AG04450 (cell line): ENCODE measurements around the gene MACROD2. TPM values are rescaled to one million over a fixed set of nuclear protein-coding genes. Genes with fewer than 3 reads are reported as not detected.

ENCODE experiments used
- CTCF ChIA-PET: fragments of 300-600, 350-600 bp; formaldehyde crosslinking; extraction: SDS; loops from one replicate; lab custom pipeline; 2022; ENCODE audit warnings: antibody characterized with exemption, inconsistent platforms; lab: Charles Lee
- POLR2A ChIA-PET: fragments of 350-600 bp; formaldehyde crosslinking; extraction: SDS; loops from one replicate; lab custom pipeline; 2021; ENCODE audit warnings: antibody characterized with exemption, inconsistent platforms; lab: Yijun Ruan, JAX
- DNase-seq: peaks from one replicate; pipeline ENCODE4 v3.0.0-alpha.2; 2011; ENCODE audit warnings: low read depth, low spot score
- H3K27ac ChIP-seq: one replicate; pipeline ENCODE4 v1.5.1; 2012; ENCODE audit warnings: low read depth, low read length, control low read depth
- H3K27me3 ChIP-seq: one replicate; pipeline ENCODE4 v1.6.0; 2012; ENCODE audit warnings: low read length; ENCODE audit not compliant: control insufficient read depth, insufficient read depth
- H3K4me3 ChIP-seq: 2 replicates; pipeline ENCODE4 v1.5.1; 2011; ENCODE audit warnings: mild to moderate bottlenecking, low read depth, low read length, control low read depth
- H3K9me3 ChIP-seq: 2 replicates; pipeline ENCODE4 v1.5.1; 2012; ENCODE audit warnings: low read length; ENCODE audit not compliant: control insufficient read depth, insufficient read depth
- polyA plus RNA-seq: library from polyadenylated mRNA; depleted of rRNA; stranded (reverse); fragments of >200 nt; gene quantifications from 2 replicates; pipeline ENCODE4 v1.2.3, GENCODE V29; 2011
- TF ChIP-seq, protein P1 (sequence below): IDR thresholded peaks from 2 replicates; pipeline ENCODE4 v1.5.1; 2011; ENCODE audit warnings: low read depth, low read length, control low read depth, inconsistent platforms

MACROD2 gene
- polyA plus RNA-seq, 1 experiment: 0.02 TPM

DNA sequence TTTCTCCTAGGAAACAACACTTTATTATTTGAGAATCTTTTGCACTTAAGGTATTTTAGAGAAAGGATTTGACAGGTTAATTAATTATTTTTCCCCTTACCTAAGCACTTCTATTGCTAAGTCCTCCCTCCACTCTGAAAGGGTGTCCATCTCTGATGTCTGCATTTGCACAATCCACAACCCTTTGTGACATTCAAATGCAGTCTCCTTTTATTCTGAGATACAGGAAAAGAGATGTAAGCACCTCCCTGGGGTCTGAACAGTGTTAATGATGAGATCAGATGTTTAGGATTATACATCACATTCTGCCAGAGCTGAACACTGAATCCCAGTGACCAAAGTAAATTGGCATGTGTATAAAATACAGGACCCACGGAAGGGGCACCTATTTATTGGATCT, 1206.3 kb downstream of the MACROD2 start:
- no peak for DNase-seq
- Histone ChIP-seq H3K27me3 (no peaks in the 10 kb centered on the region), H3K4me3 (no peak overlapping the region), H3K27ac (no peak overlapping the region), H3K9me3 (no peaks in the 10 kb centered on the region)
- ChIA-PET POLR2A (no interaction called here), CTCF (no interaction called here)
- TF ChIP-seq, protein P1, sequence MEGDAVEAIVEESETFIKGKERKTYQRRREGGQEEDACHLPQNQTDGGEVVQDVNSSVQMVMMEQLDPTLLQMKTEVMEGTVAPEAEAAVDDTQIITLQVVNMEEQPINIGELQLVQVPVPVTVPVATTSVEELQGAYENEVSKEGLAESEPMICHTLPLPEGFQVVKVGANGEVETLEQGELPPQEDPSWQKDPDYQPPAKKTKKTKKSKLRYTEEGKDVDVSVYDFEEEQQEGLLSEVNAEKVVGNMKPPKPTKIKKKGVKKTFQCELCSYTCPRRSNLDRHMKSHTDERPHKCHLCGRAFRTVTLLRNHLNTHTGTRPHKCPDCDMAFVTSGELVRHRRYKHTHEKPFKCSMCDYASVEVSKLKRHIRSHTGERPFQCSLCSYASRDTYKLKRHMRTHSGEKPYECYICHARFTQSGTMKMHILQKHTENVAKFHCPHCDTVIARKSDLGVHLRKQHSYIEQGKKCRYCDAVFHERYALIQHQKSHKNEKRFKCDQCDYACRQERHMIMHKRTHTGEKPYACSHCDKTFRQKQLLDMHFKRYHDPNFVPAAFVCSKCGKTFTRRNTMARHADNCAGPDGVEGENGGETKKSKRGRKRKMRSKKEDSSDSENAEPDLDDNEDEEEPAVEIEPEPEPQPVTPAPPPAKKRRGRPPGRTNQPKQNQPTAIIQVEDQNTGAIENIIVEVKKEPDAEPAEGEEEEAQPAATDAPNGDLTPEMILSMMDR: no peak

DNA sequence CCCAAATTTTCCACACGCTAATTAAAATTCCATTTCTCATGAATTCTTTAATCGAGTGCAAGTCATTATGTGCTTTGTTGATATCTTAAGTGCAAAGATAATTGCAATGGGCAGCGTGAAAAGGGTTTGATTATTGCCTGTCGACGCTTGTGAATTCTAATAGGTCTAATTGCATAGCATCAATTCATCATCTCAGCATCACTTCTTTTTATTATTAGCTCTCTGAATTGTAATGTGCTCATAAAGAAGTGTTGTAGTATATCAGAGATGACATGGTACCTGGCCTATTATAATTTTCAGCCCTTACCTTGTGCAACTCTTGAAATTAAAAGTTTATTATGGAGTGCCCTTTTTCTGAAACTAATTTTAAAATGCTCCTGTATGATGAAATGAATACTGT, 1208.9 kb downstream of the MACROD2 start:
- no peak overlapping the region for H3K27ac ChIP-seq
- H3K27me3 ChIP-seq: no peaks in the 10 kb centered on the region
- no peaks in the 10 kb centered on the region for H3K9me3 ChIP-seq
- ChIA-PET POLR2A (no interaction called here), CTCF (no interaction called here)
- H3K4me3 ChIP-seq: no peak overlapping the region
- TF ChIP-seq, protein P1: no peak
- DNase-seq: no peak

DNA sequence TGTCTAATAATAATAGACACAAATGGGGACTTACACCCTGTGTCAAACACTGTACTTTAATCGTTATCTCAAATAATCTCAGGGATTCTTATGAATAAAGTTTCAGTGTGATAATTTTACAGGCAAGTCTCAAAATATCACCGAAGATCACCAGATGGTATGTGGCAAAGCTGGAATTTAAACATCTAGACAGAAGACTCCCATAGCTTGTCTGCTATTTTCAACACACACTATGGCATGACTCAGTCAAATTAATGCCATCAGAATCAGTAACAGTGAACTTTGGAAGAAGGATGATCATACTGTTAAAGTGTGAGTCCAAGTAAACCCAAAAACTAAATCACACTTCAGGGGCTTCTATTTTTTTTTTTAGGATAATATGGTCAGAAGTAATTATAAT, 1209.7 kb downstream of the MACROD2 start:
- Histone ChIP-seq H3K27ac (no peak overlapping the region), H3K4me3 (no peak overlapping the region), H3K27me3 (no peaks in the 10 kb centered on the region), H3K9me3 (no peaks in the 10 kb centered on the region)
- CTCF ChIA-PET: no interaction called here
- POLR2A ChIA-PET: no interaction called here
- no peak for DNase-seq
- TF ChIP-seq, protein P1: no peak

DNA sequence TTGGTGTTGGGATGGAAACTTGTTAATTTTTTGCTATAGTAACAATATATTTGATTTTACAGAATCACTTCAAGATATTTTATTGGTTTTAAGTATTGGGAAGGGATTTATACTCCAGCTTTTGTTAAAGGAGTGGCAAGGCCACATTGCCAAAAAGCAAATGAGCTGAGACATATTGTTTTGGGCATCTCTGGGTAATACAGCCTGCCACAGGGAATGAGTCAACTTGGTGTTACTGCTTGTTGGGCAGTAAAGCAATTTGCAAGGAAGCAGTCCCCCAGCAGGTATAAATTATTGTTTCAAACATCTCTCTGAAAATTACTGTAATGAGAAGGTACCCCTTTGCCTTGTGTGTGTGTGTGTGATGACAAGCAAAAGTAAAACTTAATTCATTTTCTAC, 1210.4 kb downstream of the MACROD2 start:
- ChIA-PET CTCF (no interaction called here), POLR2A (no interaction called here)
- H3K9me3 ChIP-seq: no peaks in the 10 kb centered on the region
- TF ChIP-seq, protein P1: no peak
- no peak for DNase-seq
- no peaks in the 10 kb centered on the region for H3K27me3 ChIP-seq
- no peak overlapping the region for H3K4me3 ChIP-seq
- H3K27ac ChIP-seq: no peak overlapping the region

DNA sequence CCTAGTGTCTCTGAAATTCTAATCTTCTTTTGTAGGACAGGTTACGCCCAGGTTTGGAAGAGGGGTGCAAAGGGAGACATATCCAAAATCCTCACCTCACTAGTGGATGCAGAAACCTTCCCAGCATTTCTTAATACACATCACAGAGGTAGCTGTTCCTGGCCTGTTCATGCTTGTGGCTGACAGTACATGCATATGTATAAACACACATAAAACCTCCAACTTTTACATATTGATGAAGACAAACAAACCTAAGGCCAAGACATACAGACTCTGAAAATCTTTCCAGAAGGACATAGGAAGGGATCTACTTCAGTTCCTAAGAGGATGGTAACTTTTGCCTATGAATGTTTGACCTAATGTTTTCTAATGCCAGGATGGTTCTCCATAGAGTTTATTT, 1214.2 kb downstream of the MACROD2 start:
- ChIA-PET POLR2A (no interaction called here), CTCF (no interaction called here)
- no peaks in the 10 kb centered on the region for H3K27me3 ChIP-seq
- H3K27ac ChIP-seq: no peak overlapping the region
- DNase-seq: no peak
- no peaks in the 10 kb centered on the region for H3K9me3 ChIP-seq
- TF ChIP-seq, protein P1: no peak
- H3K4me3 ChIP-seq: no peak overlapping the region
